Measurements from ENCODE around the gene PSIP1.
"Not testable (repeated sequence)": the region's sequence is repeated elsewhere in the genome, so short reads cannot be mapped to it uniquely, and the experiment has no call there.

The PSIP1 gene

DNA sequence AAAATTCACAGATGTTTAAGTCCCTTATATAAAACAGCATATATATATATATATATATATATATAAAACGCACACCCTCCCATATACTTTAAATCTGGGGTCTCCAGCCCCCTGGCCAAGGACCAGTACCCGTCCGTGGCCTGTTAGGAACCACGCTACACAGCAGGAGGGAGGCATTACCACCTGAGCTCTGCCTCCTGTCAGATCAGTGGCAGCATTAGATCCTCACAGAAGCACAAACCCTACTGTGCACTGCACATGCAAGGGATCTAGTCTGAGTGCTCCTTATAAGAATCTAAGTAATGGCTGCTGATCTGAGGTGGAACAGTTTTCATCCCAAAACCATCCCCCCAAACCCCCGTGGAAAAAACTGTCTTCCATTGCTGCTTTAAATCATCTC lies 9.0 kb downstream of the PSIP1 start:
- no peak for DNase-seq (ENCODE audit: low spot score)

DNA sequence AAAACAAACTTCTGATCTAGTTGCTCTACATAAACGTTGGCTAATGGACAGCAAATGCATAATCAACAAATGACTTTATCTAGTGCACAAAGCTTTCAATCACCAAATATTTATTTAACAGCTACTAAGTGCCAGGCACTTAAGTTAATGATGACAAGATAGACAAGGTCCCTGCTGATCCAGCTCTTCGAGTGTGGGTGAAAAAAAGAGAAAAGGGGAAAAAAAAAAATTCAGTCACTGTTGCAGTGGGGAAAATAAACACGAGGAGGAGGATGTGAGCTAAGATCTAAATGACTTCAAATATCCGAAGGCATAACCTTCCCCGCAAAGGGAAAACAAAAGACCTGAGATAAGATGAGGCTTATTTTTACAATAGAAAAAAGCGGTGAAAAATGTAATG lies 9.6 kb downstream of the PSIP1 start:
- no peak for DNase-seq (ENCODE audit: low spot score)

DNA sequence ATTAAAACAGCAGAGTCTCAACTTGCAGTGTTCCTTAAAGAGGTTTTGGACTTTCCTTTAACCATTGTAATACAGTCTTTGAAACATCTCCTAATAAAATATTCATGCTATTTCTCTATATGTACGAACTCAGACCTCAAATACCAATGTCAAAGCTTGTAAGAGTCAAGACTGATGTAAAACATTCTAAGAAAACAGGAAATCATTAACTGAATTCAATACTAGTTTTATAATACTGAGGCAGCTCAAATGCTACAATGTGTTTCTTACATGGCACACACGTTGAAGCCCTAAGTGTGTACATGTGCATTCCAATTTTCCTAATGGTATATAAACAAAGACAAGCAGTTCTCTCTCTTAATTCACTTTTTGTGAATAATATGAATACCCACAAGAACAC lies 11.6 kb downstream of the PSIP1 start:
- DNase-seq (ENCODE audit: low spot score): no peak

DNA sequence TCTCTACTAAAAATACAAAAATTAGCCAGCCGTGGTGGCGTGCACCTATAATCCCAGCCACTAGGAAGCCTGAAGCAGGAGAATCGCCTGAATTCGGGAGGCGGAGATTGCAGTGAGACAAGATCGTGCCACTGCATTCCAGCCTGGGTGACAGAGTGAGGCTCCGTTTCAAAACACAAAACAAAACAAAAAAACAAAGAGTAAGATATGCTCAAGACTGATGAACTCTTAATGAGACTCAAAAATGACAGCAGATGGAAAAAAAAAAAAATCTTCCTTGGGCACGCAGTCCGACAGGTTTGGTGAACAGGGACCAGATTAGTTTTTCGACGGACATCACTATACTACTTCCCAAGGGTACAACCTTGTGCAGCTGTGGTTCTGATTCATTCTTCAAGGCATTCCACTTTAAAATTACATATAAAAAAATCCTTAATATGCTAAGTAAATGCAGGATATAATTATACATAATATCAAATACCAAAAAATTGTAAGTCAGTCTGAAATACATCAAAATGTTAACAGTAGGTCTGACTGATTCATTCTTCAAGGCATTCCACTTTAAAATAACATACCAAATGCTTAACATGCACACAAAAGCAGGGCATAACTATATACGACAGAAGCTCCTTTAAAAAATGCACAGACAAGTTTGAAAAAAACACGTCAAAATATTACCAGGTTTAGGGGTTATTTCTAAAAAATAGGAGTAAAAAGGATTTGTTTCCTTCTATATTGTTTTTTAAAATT lies 12.3 kb downstream of the PSIP1 start:
- no peak for DNase-seq (ENCODE audit: low spot score)

DNA sequence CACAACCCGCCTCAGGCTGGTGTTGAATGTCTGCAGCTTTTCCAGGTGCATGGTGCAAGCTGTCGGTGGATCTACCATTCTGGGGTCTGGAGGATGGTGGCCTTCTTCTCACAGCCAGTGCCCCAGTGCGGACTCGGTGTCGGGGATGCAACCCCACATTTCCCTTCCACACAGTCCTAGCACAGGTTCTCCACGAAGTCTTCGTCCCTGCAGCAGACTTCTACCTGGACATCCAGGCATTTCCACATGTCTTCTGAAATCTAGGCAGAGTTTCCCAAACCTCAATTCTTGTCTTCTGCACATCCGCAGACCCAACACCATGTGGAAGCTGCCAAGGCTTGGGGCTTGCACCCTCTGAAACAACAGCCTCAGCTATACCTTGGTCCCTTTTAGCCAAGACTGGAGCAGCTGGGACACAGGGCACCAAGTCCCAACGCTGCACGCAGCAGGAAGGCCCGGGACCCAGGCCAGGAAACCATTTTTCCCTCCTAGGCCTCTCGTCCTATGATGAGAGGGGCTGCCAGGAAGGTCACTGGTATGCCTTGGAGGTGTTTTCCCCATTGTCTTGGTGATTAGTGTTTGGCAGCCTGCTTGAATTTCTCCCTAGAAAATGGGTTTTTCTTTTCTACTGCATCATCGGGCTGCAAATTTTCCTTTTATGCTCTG lies 18.2 kb downstream of the PSIP1 start:
- DNase-seq (ENCODE audit: low spot score): no peak

DNA sequence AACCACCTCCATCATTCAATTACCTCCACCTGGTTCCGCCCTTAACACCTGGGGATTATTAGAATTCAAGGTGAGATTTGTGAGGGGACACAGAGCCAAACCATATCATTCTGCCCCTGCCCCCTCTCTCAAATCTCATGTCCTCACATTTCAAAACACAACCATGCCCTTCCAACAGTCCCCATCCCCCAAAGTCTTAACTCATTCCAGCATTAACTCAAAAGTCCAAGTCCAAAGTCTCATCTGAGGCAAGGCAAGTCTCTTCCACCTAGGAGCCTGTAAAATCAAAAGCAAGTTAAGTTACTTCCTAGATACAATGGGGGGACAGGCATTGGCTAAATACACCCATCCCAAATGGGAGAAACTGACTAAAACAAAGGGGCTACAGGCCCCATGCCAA lies 18.8 kb downstream of the PSIP1 start:
- DNase-seq (ENCODE audit: low spot score): no peak

DNA sequence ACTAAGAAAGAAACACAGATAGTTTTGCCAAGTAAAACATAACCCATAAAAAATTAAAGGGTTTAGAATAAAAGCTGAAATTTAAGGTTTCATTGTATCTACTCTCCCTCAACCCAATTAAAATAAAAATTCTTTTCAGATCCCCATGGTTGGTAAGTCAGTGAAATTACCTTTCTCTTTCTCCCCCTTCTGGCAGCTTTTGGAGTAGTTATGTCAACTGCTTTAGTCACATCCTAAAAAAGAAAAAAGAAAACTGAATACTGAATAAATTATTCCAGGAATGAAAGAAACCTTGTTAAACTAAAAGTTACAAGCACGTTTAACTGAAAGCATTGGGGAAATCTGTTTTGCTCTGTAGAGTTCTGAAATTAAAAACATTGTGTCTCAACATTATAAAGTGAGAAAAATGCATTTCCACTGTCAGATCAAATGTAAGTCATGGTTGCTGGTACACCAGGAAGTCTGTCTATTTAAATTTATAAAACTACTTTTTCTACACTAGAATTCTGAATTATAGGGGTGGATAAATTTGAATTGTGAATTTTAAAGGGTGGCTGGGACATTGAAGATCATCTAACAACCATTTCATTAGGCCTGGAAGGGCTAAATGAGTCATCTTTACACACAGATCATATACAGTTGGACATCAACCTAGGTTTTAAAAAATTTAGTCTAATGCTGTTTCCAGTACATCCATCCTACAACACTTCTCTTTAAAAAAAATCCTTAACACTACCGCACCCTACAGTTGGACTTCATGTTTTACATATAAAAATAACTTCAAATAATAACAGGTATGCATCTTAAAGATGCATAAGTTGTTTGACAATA lies 24.7 kb downstream of the PSIP1 start:
- no peak for DNase-seq (ENCODE audit: low spot score)

DNA sequence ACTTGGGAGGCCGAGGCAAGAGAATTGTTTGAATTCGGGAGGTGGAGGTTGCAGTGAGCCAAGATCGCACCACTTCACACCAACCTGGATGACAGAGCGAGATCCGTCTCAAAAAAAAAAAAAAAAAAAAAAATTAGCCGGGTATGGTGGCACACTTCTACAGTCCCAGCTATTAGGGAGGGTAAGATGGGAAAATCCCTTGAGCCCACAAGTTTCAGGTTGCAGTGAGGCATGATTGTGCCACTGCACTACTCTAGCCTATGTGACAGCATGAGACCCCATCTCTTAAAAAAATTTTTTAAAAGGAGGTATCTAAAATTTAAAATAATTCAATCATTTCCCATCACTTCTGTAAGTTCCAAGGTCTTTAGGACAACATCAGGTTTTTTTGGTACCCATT lies 26.0 kb downstream of the PSIP1 start:
- DNase-seq (ENCODE audit: low spot score): no peak

DNA sequence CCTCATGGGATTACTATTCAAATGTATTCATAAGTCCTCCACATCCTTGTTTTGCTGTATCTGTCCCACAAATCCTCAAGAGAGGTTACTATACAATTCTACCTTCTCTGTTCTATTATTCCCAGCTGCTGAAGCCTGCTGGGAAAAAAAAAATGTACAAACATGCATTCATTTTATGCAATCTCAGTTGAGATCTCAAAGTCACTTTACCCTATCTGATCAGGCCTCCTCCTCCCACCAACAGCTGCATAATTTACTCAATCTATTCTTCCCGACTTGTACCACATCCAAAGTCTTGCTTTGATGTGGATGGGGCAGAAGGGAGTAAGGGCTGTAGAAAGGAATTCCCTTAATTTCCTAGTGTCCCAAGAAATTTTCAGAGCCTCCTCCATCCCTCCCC lies 28.6 kb downstream of the PSIP1 start:
- no peak for DNase-seq (ENCODE audit: low spot score)

DNA sequence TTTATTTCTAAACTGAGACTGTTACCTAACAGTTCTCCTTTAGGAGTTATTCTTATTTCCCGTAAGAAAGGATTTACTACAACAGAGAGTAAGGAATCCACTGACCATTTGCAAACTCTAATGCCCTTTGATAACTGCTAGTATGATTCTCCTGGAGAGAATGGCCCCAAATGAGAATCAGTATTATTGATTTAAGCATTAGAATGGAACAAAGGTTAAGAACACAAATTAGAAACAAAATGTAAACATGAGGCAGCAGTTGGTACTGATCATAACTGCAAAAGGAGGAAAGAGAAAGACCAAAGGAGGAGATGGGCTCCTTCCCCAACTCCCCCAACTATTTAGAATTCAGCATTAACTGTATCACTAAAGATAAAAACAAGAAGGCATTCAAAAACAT lies 30.7 kb downstream of the PSIP1 start:
- no peak for DNase-seq (ENCODE audit: low spot score)

DNA sequence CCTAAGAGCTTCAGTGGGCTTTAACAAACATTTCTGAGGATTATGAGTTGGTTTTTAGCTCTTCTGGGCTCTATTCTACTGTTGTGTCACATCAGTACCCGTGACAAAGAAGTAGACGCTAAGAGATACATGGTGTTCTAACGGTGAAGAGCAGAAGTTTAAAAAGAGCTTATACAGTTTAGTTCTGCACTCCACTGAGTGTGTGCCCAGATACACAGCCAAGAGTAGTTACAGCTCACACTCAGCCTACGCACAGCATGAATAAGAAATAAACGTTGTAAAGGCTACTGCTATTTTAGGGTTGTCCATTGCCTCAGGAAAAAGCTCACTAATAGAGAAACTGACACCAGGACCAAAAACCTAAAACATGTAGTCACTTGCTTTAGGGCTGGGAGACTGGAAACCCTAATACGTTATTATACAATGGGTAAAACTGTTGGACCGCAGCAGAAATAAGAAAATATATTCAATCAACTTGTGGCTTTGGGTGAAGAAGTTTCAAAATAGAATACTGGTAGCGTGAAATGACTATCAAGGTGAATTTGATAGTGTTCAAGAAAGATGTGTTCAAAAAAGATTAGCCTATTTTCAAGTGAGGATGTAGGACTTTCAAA lies 34.7 kb downstream of the PSIP1 start:
- no peak for DNase-seq (ENCODE audit: low spot score)

DNA sequence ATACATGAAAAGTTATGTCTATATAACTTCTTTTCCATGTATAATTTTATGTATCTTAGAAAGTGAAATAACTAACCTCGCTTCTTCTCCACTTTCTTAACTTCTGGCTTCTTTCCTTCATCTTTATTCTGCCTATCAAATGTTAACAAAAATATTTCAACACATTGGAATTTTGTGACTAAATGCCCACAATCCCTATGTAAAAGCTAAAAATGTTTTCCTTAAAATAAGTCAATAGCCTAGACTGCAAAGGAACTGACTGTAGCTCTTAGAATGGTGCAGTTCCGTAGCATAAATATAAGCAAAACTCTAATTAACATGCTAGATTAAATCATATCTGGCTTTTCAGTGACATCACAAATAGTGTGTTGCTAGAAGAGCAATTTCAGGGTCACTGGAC lies 40.9 kb downstream of the PSIP1 start:
- DNase-seq (ENCODE audit: low spot score): no peak

DNA sequence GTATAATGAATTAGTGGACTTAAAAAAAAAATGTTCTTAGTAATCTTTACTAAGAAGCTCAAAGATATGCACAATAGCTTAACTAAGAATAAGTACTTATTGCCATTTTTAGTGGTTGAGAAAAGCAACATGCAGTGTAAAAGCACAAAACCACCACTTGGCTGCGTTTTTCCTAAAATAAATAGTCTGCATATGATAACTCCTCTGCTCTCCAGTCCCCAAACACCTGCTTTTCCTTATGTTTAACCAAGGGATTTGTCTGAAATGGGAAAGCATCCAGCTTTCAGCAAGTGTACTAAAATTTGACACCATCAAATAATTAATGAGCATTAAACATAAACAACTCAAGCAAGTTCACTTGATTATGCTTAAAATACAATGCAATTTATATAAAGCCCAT lies 41.4 kb downstream of the PSIP1 start:
- no peak for DNase-seq (ENCODE audit: low spot score)

DNA sequence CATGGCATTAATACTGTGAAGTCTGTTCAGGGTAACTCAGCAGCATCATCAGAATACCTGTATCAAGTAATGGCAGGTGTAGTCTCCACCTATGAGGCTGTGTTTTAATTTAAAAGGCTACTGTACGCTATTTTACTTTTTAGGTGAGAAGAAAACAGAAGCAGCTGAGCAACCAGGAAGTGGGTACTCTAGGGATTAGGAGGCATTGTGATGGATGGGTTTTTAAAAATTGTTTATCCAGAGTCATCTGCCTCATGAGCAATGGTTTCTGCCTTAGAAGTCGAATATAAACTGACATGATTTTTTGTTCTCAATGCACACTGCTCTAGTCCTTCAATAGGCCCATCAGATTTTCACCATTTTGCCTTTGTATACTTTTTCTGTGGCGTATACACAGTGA lies 42.6 kb downstream of the PSIP1 start:
- no peak for DNase-seq (ENCODE audit: low spot score)

DNA sequence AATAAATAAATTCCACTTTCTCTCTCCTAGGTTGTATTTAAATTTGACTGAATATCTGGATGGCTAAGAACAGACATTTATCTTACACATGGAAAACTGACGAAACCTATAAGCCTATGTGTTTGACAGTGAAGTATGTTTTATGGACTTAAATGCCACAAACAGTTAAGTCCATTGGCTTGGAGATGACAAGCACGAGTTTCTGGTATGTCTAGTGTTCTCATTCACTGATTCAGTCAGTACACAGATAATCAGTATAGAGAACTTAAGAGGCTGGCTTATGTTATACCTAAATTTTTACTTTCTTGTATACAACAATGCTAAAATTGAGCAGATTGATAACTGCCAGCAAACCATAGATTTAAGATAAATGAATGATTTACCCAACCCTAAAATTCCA lies 49.2 kb downstream of the PSIP1 start:
- no peak for DNase-seq (ENCODE audit: low spot score)

DNA sequence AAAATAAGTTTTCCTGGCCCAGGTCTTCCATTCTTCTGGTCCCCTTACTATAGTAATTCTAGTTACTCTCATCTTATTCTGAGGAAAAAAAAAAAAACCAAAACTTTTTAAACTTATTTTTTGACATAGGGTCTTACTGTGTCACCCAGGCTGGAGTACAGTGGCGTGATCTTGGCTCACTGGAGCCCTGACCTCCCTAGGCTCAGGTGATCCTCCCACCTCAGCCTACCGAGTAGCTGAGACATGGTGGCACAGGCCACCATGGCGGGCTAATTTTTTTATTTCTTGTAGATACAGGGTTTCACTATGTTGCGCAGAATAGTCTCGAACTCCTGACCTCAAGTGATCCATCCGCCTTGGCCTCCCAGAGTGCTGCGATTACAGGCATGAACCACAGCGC lies 49.7 kb downstream of the PSIP1 start:
- no peak for DNase-seq (ENCODE audit: low spot score)

DNA sequence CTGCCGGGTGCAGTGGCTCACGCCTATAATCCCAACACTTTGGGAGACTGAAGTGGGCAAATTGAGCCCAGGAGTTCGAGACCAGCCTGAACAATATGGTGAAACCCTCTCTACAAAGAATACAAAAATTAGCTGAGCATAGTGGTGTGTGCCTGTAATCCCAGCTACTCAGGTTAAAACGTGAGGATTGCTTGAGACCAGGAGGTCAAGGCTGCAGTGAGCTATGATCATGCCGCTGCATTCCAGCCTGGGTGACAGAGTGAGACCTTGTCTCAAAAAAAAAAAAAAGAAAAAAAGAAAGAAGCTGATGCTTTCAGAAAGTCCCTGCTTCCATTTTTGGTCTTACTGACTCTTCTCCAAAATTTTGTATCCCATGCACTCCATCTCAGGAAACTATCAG lies 56.8 kb downstream of the PSIP1 start:
- no peak for DNase-seq (ENCODE audit: low spot score)

DNA sequence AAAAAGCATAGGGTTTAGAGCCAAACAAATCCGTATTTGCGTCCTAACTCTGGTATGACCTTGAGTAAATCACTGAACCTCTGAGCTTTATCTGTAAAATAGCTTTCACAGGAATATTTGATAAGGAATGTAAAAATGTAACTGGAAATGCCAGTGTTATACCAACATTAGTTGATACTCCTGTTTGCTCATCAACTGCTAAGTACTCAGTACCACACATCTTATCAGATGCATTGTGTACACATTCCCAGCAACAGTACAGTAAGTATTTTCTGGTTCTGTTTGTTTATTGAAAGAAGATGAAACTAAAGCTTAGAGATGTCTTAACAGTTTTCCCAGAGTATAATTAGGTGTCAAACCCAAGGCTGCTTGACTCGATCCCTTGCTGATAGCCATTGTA lies 66.6 kb downstream of the PSIP1 start:
- DNase-seq (ENCODE audit: low spot score): no peak

DNA sequence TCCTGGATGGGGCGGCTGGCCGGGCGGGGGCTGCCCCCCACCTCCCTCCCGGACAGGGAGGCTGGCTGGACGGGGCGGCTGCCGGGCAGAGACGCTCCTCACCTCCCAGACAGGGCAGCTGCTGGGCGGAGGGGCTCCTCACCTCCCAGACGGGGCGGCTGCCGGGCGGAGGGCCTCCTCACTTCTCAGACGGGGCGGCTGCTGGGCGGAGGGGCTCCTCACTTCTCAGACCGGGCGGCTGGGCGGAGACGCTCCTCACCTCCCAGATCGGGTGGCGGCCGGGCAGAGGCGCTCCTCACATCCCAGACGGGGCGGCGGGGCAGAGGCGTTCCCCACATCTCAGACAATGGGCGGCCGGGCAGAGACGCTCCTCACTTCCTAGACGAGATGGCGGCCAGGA lies 68.5 kb downstream of the PSIP1 start:
- DNase-seq (ENCODE audit: low spot score): not testable (repeated sequence)

DNA sequence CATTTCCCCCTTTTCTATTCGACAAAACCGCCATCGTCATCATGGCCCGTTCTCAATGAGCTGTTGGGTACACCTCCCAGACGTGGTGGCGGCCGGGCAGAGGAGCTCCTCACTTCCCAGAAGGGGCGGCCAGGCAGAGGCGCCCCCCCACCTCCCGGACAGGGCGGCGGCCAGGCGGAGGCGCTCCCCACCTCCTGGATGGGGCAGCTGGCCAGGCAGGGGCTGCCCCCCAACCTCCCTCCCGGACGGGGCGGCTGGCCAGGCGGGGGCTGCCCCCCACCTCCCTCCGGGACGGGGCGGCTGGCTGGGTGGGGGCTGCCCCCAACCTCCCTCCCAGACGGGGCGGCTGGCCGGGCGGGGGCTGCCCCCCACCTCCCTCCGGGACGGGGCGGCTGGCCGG lies 68.9 kb downstream of the PSIP1 start:
- not testable (repeated sequence) for DNase-seq (ENCODE audit: low spot score)

DNA sequence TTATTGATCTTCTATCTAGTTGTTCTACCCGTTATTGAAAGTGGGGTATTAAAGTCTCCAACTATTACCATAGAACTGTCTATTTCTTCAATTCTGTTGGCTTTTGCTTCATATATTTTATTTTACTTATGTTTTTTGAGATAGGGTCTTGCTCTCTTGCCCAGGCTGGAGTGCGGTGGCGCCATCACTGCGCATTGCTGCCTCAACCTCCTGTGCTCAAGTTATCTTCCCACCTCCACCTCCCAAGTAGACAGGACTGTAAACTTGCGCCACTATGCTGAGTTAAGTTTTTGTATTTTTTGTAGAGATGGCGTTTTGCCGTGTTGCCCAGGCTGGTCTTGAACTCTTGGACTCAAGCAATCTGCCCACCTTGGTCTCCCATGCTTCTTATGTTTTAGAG lies 71.9 kb downstream of the PSIP1 start:
- no peak for DNase-seq (ENCODE audit: low spot score)

DNA sequence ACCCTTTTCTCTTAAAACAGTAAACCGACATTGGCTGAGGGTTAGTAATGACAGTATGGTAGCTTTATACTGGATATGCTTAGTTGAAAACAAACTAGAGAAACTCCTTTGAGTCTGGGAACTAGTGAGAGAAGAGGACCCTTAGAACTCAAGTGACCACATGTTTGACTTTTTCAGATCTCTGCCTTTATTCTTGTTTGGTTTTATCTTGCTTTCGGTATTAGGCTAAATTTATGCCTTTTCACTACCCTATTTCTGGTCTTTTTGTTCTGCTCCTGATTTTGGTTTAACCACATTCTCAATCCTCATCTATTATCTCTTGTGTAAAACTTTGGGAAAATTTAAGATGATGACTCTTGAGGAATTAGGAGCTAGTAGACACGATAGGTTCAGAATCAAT lies 77.1 kb downstream of the PSIP1 start:
- no peak for DNase-seq (ENCODE audit: low spot score)

DNA sequence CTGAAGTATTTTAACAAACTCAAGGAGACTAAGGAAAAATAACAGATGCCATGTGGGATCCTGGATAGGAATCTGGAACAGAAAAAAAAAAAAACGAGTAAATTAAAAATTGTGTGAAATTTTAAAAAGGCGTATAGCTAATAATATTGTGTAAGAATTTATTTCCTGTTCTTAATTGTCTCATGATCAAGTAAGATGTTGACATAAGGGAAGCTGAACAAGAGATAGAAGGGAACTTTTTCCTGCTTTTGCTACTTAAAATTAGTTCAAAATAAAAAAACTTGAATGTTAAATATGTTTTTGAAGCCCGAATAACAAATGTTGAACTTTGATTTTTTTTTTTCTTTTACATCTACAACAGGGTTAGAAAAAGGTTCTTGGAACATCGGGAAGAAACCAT lies 77.6 kb downstream of the PSIP1 start:
- DNase-seq (ENCODE audit: low spot score): no peak

Data from AG08396 (cell line).